ENCODE measurements around the gene ZNF205. TPM values are rescaled to one million over a fixed set of nuclear protein-coding genes. Genes with fewer than 3 reads are reported as not detected.

Gene ZNF205
- total and polyA plus RNA-seq, 2 experiments from 2014 or later = 16.6 to 29.1 TPM

DNA sequence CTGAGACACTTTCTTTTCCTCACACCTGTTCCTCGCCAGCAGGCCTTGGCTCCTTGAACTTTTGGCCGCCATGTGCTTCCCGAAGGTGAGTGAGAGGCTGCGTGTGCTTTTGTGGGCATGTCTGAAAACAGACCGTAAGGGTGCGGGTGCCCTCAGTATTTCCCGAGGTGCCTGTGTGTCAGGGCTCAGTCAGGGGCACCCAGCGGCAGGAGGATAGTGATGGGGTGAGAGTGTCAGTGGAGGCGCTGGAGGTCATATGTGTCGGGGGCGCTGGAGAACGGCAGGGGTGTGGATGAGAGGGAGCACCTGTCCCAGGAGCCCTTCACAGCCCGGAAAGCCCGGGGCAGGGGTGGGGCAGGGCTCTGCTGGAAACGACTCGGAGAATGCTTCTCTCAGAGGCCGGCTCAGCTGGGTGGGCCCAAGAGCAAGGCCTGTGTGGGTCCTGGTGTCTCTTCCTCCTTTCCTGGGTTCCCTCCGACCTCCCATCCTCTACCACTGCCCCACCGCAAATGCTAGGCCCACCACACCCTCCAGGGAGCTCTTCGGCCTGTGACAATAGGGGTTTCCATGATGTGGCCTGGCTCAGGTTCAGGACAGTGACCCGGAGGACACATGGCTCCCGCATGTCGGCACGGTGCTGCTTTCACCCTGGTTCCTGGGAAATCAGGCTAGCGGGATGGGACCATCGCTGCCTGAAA is 46.5 kb upstream of the ZNF205 start (continued):
- TF ChIP-seq ZNF462 (CRISPR knock-in tag; IDR thresholded peaks at IDR 0.05) (no peak), POLR2AphosphoS5 (IDR thresholded peaks at IDR 0.05; ENCODE audit: low read depth) (no peak), REST (IDR thresholded peaks at IDR 0.05; ENCODE audit: unreplicated experiment) (no peak), ETS1 (IDR thresholded peaks at IDR 0.05) (no peak)
- TF ChIP-seq, protein P1, sequence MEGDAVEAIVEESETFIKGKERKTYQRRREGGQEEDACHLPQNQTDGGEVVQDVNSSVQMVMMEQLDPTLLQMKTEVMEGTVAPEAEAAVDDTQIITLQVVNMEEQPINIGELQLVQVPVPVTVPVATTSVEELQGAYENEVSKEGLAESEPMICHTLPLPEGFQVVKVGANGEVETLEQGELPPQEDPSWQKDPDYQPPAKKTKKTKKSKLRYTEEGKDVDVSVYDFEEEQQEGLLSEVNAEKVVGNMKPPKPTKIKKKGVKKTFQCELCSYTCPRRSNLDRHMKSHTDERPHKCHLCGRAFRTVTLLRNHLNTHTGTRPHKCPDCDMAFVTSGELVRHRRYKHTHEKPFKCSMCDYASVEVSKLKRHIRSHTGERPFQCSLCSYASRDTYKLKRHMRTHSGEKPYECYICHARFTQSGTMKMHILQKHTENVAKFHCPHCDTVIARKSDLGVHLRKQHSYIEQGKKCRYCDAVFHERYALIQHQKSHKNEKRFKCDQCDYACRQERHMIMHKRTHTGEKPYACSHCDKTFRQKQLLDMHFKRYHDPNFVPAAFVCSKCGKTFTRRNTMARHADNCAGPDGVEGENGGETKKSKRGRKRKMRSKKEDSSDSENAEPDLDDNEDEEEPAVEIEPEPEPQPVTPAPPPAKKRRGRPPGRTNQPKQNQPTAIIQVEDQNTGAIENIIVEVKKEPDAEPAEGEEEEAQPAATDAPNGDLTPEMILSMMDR (conservative IDR thresholded peaks at IDR 0.05; ENCODE audit: low read depth in 2 of 2) = no peak
